Measurements from ENCODE around the gene NR4A1. TPM values are rescaled to one million over a fixed set of nuclear protein-coding genes. Genes with fewer than 3 reads are reported as not detected.

The NR4A1 gene
- total and polyA plus RNA-seq, 2 of the 13 experiments (the other 11 are each of a cell fraction or from before 2014, with no cell fraction given), result 5.7 to 15.2 TPM

- TF ChIP-seq ZNF414 (CRISPR knock-in tag; IDR thresholded peaks at IDR 0.05), result 0 out of 2 replicates have a peak, but pooled peaks have one; percentile 43
- TF ChIP-seq JARID2 (CRISPR knock-in tag; IDR thresholded peaks at IDR 0.05; ENCODE audit: insufficient replicate concordance), result no peak
- no peak for TF ChIP-seq TBP (CRISPR knock-in tag; IDR thresholded peaks at IDR 0.05)
- TF ChIP-seq KDM5B (CRISPR knock-in tag; IDR thresholded peaks at IDR 0.05; ENCODE audit: borderline replicate concordance), result no peak
- no peak for TF ChIP-seq ETV5 (CRISPR knock-in tag; IDR thresholded peaks at IDR 0.05; ENCODE audit: borderline replicate concordance)
- no peak for TF ChIP-seq ZNF710 (CRISPR knock-in tag; IDR thresholded peaks at IDR 0.05; ENCODE audit: borderline replicate concordance)
- no peak for TF ChIP-seq EP300 (IDR thresholded peaks at IDR 0.05; ENCODE audit: low read depth in 2 of 2, low read length in 2 of 2)
- no peak for TF ChIP-seq EP300 (CRISPR knock-in tag; IDR thresholded peaks at IDR 0.05; ENCODE audit: borderline replicate concordance)
- no peak for TF ChIP-seq ZNF776 (CRISPR knock-in tag; IDR thresholded peaks at IDR 0.05)
- no peak for TF ChIP-seq ZNF513 (CRISPR knock-in tag; conservative IDR thresholded peaks at IDR 0.05)
- no peak for TF ChIP-seq CCAR2 (optimal IDR thresholded peaks at IDR 0.05; ENCODE audit: low read depth, low read length)
- no peak for TF ChIP-seq SALL1 (CRISPR knock-in tag; IDR thresholded peaks at IDR 0.05)
- TF ChIP-seq FOXM1 (CRISPR knock-in tag; IDR thresholded peaks at IDR 0.05), result no peak
- TF ChIP-seq REST (IDR thresholded peaks at IDR 0.05; ENCODE audit: borderline replicate concordance in 1 of 2, low read depth in 1 of 2, low read length in 2 of 2), result 0 out of 4 replicates have a peak, but pooled peaks of 1 of the 2 experiments have one; percentile 20
- TF ChIP-seq BRF2 (CRISPR knock-in tag; IDR thresholded peaks at IDR 0.05), result no peak
- no peak for TF ChIP-seq CREB3 (CRISPR knock-in tag; IDR thresholded peaks at IDR 0.05)
These were observed 30.1 kb downstream of the NR4A1 start (continued) for GRCh38 chr12:52081263-52081733.

Data from HepG2 (cell line).